Measurements from ENCODE around the gene PDE3B.

DNA sequence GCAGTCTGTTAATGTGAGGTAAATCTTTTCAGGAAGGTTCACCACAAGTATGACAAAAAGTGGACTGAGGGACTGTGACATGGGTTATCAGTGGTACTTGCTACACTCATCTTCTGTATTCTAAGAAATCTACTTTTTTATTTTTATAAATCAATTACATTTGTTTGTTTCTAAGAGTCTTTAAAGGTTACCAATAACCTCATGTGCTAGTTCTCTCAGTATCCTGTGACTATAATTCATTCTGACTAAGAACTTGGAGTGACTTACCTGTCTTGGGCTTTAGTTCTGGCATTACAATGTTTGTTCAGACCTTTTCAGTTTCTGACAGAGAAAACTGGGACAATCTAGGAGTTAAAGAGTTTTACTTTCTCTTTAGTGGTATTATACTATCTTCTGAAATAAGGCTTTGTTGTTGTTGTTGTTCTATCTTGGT is 108.4 kb downstream of the PDE3B start:
- TF ChIP-seq, protein P1, sequence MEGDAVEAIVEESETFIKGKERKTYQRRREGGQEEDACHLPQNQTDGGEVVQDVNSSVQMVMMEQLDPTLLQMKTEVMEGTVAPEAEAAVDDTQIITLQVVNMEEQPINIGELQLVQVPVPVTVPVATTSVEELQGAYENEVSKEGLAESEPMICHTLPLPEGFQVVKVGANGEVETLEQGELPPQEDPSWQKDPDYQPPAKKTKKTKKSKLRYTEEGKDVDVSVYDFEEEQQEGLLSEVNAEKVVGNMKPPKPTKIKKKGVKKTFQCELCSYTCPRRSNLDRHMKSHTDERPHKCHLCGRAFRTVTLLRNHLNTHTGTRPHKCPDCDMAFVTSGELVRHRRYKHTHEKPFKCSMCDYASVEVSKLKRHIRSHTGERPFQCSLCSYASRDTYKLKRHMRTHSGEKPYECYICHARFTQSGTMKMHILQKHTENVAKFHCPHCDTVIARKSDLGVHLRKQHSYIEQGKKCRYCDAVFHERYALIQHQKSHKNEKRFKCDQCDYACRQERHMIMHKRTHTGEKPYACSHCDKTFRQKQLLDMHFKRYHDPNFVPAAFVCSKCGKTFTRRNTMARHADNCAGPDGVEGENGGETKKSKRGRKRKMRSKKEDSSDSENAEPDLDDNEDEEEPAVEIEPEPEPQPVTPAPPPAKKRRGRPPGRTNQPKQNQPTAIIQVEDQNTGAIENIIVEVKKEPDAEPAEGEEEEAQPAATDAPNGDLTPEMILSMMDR (IDR thresholded peaks at IDR 0.05) = no peak
- no peak for TF ChIP-seq POLR2A (IDR thresholded peaks at IDR 0.05)

Measured in testis (tissue), 2 donors.